ENCODE measurements around the gene LAMA2. TPM values are rescaled to one million over a fixed set of nuclear protein-coding genes. Genes with fewer than 3 reads are reported as not detected.

Gene LAMA2
- total RNA-seq, 1 experiment from 2014 or later, result 4.2 TPM

DNA sequence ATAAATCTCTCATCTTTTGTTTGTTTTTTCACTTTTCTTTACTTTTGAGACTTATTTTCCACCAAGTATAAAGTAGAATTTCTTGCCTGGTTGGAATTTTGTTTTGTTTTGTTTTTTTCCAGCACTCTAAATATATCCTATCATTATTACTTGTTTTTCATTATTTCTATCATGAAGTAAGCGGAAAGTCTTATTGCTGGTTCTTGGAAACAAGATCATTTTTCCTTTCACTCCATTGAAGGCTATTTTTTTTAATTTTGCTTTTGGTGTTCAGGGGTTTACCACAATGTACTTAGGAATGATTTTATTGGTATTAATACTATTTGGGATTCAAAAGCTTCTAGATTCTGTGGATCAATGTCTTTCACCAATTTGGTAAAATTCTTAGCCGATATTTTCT lies 190.1 kb downstream of the LAMA2 start:
- TF ChIP-seq, protein P1, sequence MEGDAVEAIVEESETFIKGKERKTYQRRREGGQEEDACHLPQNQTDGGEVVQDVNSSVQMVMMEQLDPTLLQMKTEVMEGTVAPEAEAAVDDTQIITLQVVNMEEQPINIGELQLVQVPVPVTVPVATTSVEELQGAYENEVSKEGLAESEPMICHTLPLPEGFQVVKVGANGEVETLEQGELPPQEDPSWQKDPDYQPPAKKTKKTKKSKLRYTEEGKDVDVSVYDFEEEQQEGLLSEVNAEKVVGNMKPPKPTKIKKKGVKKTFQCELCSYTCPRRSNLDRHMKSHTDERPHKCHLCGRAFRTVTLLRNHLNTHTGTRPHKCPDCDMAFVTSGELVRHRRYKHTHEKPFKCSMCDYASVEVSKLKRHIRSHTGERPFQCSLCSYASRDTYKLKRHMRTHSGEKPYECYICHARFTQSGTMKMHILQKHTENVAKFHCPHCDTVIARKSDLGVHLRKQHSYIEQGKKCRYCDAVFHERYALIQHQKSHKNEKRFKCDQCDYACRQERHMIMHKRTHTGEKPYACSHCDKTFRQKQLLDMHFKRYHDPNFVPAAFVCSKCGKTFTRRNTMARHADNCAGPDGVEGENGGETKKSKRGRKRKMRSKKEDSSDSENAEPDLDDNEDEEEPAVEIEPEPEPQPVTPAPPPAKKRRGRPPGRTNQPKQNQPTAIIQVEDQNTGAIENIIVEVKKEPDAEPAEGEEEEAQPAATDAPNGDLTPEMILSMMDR (conservative IDR thresholded peaks at IDR 0.05), result no peak
- Mint-ChIP-seq H3K4me3 (no peak overlapping the region), H3K9me3 (no peaks in the 10 kb centered on the region; a peak in 1 of 5 replicates), H3K4me1 (no peaks in the 10 kb centered on the region), H3K27me3 (ENCODE audit: low read depth) (no peaks in the 10 kb centered on the region), H3K27ac (no peak overlapping the region; a peak in 1 of 7 replicates), H3K36me3 (ENCODE audit: insufficient read depth in 1 of 3, low read depth in 3 of 3) (no peaks in the 10 kb centered on the region)
- Histone ChIP-seq H2BK120ac (ENCODE audit: low read depth, low read length, poor library complexity, severe bottlenecking) (no peak overlapping the region), H3T11ph (ENCODE audit: low read length) (no peak overlapping the region), H3K23me2 (ENCODE audit: insufficient read length, low read depth, low read length, poor library complexity, severe bottlenecking) (peaks cover 2% of the 10 kb centered on the region), H4K5ac (ENCODE audit: insufficient read length, low read depth, low read length) (no peak overlapping the region), H3K9ac (ENCODE audit: extremely low read depth, insufficient read length, low read length) (no peak overlapping the region), H4K91ac (ENCODE audit: insufficient read length, low read depth, low read length) (no peak overlapping the region), H2AK5ac (ENCODE audit: insufficient read length, low read length) (no peak overlapping the region), H3K14ac (ENCODE audit: insufficient read depth, low read length) (no peak overlapping the region), H4K8ac (replicated peaks; ENCODE audit: insufficient read length, low read depth, low read length) (no peak overlapping the region), H3K4me1 (ENCODE audit: insufficient read depth, low read length) (no peaks in the 10 kb centered on the region), H2AFZ (ENCODE audit: low read length) (no peak overlapping the region), H3K79me2 (ENCODE audit: insufficient read depth, low read length) (no peaks in the 10 kb centered on the region), H3K79me1 (ENCODE audit: insufficient read depth, low read depth, low read length, poor library complexity, severe bottlenecking) (no peaks in the 10 kb centered on the region), H3K4me2 (ENCODE audit: insufficient read depth, insufficient read length, low read length) (no peak overlapping the region), H3K27me3 (ENCODE audit: insufficient read depth, low read length) (no peaks in the 10 kb centered on the region), H4K20me1 (ENCODE audit: control insufficient read depth, insufficient read depth, insufficient read length) (no peaks in the 10 kb centered on the region), H3K56ac (ENCODE audit: insufficient read length, low read depth, low read length) (no peak overlapping the region), H3K27ac (ENCODE audit: insufficient read length, low read depth, low read length) (no peak overlapping the region), H3K4ac (ENCODE audit: low read depth, low read length) (no peak overlapping the region), H2BK15ac (ENCODE audit: low read depth, low read length) (no peak overlapping the region), H2BK20ac (ENCODE audit: low read depth, low read length, poor library complexity, severe bottlenecking) (no peak overlapping the region), H2BK12ac (ENCODE audit: insufficient read length, low read depth, low read length) (no peak overlapping the region), H3K18ac (ENCODE audit: insufficient read length, low read depth, low read length) (no peak overlapping the region), H3K9me3 (ENCODE audit: control insufficient read depth, low read depth, low read length) (no peaks in the 10 kb centered on the region), H2BK5ac (ENCODE audit: insufficient read length, low read length) (no peak overlapping the region), H3K23ac (ENCODE audit: insufficient read length, low read depth, low read length) (no peak overlapping the region)
- no CpG with 5 or more reads among the region's 2 CpGs for WGBS (ENCODE audit: extremely low coverage, insufficient read length, low lambda C conversion rate)
- no peak for DNase-seq
